ENCODE data around the gene MYO1G. TPM values are rescaled to one million over a fixed set of nuclear protein-coding genes. Genes with fewer than 3 reads are reported as not detected.
A peak's percentile ranks its signal among the peaks of the same experiment; 100 is the strongest.

MYO1G gene
- total and polyA plus RNA-seq, 10 of the 15 experiments (the other 5 are each of a cell fraction or from before 2014, with no cell fraction given) = 1.8 to 232 (median 134) TPM

GRCh38 chr7:45026013-45026412 is 47.2 kb upstream of the MYO1G start:
- WGBS (ENCODE audit: insufficient coverage, insufficient replicate concordance, low lambda C conversion rate, missing lambda C conversion rate) = 4% methylated on average over 1 of the region's 1 CpG
- intact Hi-C loops (cut with micrococcal nuclease; ENCODE audit: unreplicated experiment) (loop anchor here (2.0 to 10.0 kb wide), 4 partner anchors 25 to 391 kb away; partner anchors contain the start of genes CCM2, MYO1G and TBRG4), in situ Hi-C loops (cut with MboI) (no loop called here)
- H3K9me3 ChIP-seq (replicated peaks; ENCODE audit: control insufficient read depth, insufficient read depth, low read length) = no peaks in the 10 kb centered on the region
- peak; percentile 31 for ATAC-seq
- ChIA-PET CTCF (interaction anchor here (0.8 to 3.1 kb wide), 4 partner anchors 10 to 53 kb away, joined by 3 to 19 read pairs (median 4); no protein-coding TSS in a partner anchor), RAD21 (ENCODE audit: unreplicated experiment) (interaction anchor here (0.9 to 7.8 kb wide), 5 partner anchors 13 to 52 kb away, joined by 3 to 66 read pairs (median 4); partner anchors contain the start of genes CCM2 and MYO1G), SMC1A (ENCODE audit: uncharacterized antibody, unreplicated experiment) (interaction anchor here (1.0 to 5.9 kb wide), 5 partner anchors 11 to 42 kb away, joined by 3 to 76 read pairs (median 6); partner anchors contain the start of gene CCM2), POLR2A (interaction anchor here (0.6 to 12.6 kb wide), 9 partner anchors 13 to 677 kb away, joined by 3 to 177 read pairs (median 6); partner anchors contain the start of genes CCM2 and MYO1G)
- H3K36me3 ChIP-seq (ENCODE audit: control insufficient read depth in 2 of 2, insufficient read depth in 2 of 2, low read length in 1 of 2) = peaks cover 0 to 4% of the 10 kb centered on the region in 2 experiments; a peak in 1 of 4 replicates
- H3K4me2 ChIP-seq (ENCODE audit: control insufficient read depth, insufficient read depth) = peak overlapping the region; percentile 83
- peaks cover 65% of the 10 kb centered on the region for H3K79me2 ChIP-seq (ENCODE audit: control insufficient read depth, insufficient read depth, low read length)
- BruUV-seq (replicated peaks) = no TSS peak
- H3K27me3 ChIP-seq (replicated peaks in 1 of 2; ENCODE audit: control insufficient read depth in 2 of 2, insufficient read depth in 2 of 2, low read length in 1 of 2) = no peaks in the 10 kb centered on the region
- no peak for DNase-seq (ENCODE audit: low read depth, low spot score)
- H3K4me3 ChIP-seq = peak overlapping the region; percentile 43; the same call in 1 of the 2 replicates
- FAIRE-seq = no peak
- peak overlapping the region; percentile 46 for H3K9ac ChIP-seq (ENCODE audit: control insufficient read depth, insufficient read depth, low read length)
- peak overlapping the region; percentile 98 for H3K27ac ChIP-seq (ENCODE audit: control insufficient read depth, insufficient read depth)
- H3K4me1 ChIP-seq (ENCODE audit: control insufficient read depth, insufficient read depth, low read length) = peaks cover 40% of the 10 kb centered on the region
- no peak overlapping the region for H2AFZ ChIP-seq (ENCODE audit: control insufficient read depth, low read depth, low read length)
- H4K20me1 ChIP-seq (ENCODE audit: control insufficient read depth, insufficient read depth) = no peaks in the 10 kb centered on the region
- no peak for TF ChIP-seq BMI1 (IDR thresholded peaks at IDR 0.05; ENCODE audit: borderline replicate concordance)
- TF ChIP-seq POU2F2 (IDR thresholded peaks at IDR 0.05; ENCODE audit: borderline replicate concordance, low read depth, low read length) = no peak
- TF ChIP-seq MEF2B (IDR thresholded peaks at IDR 0.05; ENCODE audit: partially characterized antibody, poor library complexity, severe bottlenecking) = no peak
- TF ChIP-seq FOXK2 (IDR thresholded peaks at IDR 0.05) = no peak
- peak; percentile 76 for TF ChIP-seq JUNB (IDR thresholded peaks at IDR 0.05)
- TF ChIP-seq MLLT1 (IDR thresholded peaks at IDR 0.05) = no peak
- no peak for TF ChIP-seq LARP7 (IDR thresholded peaks at IDR 0.05)
- TF ChIP-seq, protein P1, sequence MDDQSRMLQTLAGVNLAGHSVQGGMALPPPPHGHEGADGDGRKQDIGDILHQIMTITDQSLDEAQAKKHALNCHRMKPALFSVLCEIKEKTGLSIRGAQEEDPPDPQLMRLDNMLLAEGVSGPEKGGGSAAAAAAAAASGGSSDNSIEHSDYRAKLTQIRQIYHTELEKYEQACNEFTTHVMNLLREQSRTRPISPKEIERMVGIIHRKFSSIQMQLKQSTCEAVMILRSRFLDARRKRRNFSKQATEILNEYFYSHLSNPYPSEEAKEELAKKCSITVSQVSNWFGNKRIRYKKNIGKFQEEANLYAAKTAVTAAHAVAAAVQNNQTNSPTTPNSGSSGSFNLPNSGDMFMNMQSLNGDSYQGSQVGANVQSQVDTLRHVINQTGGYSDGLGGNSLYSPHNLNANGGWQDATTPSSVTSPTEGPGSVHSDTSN (IDR thresholded peaks at IDR 0.05; ENCODE audit: insufficient replicate concordance, low read depth, low read length) = no peak
- no peak for TF ChIP-seq BACH1 (IDR thresholded peaks at IDR 0.05; ENCODE audit: borderline replicate concordance)
- no peak for TF ChIP-seq POLR2AphosphoS2 (IDR thresholded peaks at IDR 0.05; ENCODE audit: low read depth, low read length)
- no peak for TF ChIP-seq IRF5 (IDR thresholded peaks at IDR 0.05; ENCODE audit: borderline replicate concordance)
- no peak for TF ChIP-seq NKRF (conservative IDR thresholded peaks at IDR 0.05)
- no peak for TF ChIP-seq CBFB (IDR thresholded peaks at IDR 0.05; ENCODE audit: low read depth)
- TF ChIP-seq ZNF274 (IDR thresholded peaks at IDR 0.05; ENCODE audit: insufficient read depth, insufficient read length) = no peak
- no peak for TF ChIP-seq ASH2L (IDR thresholded peaks at IDR 0.05; ENCODE audit: borderline replicate concordance, low read depth)
- TF ChIP-seq SMARCA5 (IDR thresholded peaks at IDR 0.05) = no peak
- TF ChIP-seq DPF2 (IDR thresholded peaks at IDR 0.05) = no peak
- peak; percentile 58; the same call in 1 of the 2 replicates for TF ChIP-seq EED (IDR thresholded peaks at IDR 0.05; ENCODE audit: low read depth)

All from GM12878 (cell line).